CD1c-positive myeloid dendritic cell (primary cell): Measurements from ENCODE around the gene OR52J3.
"Not testable (repeated sequence)": the region's sequence is repeated elsewhere in the genome, so short reads cannot be mapped to it uniquely, and the experiment has no call there.

Experiments
- DNase-seq: peaks from one replicate; pipeline ENCODE4 v3.0.0-alpha.2; 2016; ENCODE audit errors: extremely low spot score

The OR52J3 gene

DNA sequence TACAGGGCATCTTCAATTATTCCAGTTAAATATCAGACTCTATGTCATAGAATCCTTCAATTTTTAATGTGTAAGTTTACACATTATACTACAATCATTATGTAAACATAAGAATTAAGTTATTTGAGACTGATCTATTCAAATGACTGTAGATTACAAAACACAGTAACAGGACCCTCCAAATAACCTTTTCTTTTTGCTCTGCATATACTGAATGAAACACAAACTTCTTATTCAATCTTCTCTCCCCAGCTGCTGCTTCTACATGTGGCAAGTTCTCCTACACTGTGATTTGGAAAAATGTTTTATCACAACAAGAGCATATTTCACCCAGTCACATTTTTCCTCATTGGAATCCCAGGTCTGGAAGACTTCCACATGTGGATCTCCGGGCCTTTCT, at the start of gene OR52J3:
OR52J3 (plus strand) TSS at position 301 of the 400 bp plus-strand sequence; CDS start at position 301, 0 bp downstream.
- no peak for DNase-seq

DNA sequence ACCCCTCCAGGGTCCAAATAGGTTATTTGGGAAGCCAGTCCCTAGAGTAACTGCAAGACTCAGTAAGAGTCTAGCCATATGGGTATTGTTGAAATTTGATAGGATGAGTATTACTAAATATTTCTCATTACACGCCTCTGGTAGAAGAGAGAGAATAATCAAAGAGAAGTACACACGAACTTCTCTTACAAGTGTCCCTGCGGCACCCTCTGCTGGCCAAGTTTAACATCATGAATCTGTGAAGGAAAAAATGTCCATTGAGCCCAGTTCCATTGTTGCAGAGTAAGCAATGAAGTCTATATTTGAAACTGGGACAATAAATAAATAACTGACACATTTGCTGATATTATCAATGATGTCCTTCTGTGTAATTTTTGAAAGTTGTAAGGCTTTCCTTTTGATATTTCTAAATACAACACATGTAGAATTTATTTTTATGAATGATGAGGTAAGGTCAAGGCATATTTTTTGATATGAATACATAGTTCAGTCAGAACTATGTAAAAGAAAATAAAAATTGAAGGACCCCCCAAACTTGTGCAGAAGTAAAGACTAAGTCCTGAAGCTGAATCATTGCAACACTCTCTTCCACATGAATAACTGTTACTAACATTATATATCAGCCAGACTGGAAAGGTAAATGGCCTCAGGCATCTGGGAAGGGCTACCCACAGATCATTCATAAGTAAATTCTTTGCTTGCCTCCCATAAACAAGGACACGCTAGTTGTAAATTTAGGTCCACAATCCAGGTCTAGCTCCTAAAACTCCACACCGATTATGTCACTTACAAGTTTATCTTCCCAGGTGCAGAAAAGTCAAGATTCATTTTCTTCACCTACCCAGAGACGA, 41.7 kb upstream of the OR52J3 start:
- no peak for DNase-seq

DNA sequence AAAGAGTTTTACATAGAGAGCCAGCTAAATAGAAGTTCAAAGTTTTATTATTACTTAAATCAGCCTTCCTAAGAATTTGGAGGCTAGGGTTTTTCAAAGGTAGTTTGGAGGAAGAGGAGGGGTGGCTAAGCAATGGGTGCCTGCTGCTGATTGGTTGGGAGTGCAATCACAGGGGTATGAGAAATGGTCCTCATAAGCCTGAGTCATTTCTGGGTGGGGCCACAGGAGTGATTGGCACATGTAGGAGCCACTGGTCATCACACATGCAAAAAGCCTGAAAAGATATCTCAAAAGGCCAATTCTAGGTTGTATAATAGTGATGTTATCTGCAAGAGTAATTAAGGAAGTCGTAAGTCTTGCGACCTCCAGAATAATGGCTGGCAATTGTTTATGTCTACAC, 38.8 kb upstream of the OR52J3 start:
- DNase-seq = no peak

DNA sequence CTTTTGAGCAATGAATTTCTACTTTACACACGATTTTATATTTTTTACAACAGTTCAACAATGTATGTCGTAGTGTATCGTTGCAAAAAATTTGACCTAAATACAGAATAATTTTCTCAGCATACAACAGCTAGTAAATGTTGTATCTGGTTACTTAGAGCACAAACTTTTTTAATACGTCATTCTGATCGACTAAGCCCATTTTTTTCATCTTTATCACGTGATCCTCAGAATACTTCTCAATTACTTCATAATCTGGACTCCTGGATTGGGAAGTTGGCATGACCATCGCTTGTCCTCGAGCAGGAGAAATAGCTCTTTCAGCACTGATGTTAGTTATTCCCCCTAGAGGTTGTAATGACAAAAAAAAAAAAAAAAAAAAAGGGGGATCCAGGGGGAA, 35.1 kb upstream of the OR52J3 start:
- DNase-seq = no peak

DNA sequence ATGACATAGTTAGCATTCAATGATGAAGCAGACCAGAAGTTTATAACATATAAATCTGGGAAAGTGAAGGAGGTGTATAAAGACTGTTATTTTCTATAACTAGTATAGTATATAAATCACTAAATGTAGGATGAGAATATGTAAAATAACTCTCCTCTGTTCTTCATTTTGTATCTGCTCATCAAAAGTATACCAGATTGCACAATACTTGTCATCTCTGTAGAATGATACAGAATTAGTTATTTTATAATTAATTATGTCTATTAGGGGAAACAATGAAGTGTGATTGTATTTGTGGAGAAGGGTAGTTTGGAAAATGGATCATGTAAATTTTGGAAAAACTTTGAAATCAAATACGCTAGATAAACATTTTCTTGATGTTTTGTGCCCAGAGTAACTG, 33.3 kb upstream of the OR52J3 start:
- no peak for DNase-seq

DNA sequence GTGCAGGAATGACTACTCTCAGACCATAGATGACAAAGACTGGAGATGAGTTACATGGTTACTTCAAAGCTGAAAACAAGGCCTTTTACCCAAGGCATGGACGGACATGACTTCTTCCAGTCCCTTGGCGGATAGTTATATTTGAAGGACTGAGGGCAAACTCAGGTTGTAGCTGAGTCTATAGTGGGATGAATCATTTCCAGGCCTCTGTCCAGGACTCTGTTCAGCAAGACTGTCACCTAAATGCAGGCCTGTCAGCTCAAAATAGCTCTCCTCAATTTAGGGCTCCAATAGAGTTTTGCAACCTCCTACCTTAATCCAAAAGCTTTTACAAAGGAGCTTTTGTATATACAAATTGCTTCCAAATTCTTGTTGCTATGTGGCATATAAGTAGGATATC, 24.3 kb upstream of the OR52J3 start:
- no peak for DNase-seq

DNA sequence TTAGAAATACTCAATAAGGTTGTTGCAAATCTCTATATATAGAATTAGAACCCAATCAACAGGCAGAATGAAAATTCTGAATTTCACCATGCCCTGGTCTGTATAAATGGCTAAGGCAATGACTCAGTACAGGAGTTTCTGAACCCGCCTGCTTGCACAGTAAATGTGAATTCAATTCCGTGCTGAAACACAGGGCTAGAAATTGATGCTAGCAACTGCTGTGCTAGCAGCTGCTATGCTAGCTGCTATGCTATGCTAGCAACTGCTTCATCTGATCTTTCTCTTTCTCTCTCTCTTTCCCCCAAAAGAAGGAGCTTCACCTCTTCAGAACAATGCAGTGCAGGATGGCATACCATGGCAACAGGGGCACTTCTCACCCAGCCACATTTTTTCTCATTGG, 9.7 kb upstream of the OR52J3 start:
- DNase-seq = no peak

DNA sequence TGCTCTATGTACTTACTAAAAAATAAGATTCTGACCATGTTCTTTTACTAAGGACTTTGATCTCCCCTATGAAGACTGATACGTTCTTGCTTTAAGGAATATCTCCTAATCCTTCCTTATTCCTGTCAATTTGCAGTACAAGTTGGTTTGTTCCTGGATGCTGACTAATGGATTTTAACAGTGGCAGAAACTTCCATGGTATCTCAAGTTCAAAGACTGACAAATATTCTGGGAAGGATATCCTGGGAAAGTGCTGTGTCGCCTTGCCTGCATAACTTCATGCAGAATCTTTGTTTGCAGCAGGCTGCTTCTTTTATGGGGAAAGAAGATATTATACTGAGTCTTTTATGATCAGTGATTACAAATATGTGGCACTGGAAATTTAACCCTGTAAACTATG, 8.4 kb upstream of the OR52J3 start:
- no peak for DNase-seq

DNA sequence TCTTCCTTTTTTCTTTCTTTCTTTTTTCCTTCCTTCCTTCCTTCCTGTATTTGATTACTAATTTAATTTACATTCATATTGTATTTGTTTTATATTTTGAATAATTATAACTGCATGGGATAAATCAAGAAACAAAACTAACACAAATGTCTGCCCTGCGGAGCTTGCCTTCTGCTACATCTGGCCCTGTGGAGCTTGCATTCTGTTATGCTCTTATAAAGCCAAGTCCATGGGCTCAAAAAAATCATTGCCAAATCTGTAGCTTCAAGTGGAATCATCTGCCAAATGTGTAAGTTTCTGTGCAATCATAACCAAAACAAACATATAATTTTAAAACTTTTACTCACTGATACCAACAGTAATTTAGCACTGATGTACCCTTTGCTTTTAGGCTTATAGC, 8.0 kb upstream of the OR52J3 start:
- DNase-seq = no peak

DNA sequence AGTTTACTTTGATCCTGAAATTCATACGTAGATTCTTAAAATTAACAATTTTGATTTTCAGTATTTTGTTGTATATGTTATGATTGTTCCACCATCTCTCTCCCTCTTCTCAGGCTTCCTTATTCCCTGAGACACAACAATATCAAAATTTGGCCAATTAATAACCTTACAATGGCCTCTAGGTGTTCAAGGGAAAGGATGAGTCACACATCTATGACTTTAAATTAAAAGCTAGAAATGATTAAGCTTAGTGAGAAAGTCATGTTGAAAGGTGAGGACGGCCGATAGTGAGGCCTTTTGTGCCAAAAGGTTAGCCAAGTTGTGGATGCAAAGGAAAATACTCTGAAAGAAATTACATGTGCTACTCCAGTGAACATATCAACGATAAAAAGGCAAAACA, 5.5 kb upstream of the OR52J3 start:
- DNase-seq = no peak

DNA sequence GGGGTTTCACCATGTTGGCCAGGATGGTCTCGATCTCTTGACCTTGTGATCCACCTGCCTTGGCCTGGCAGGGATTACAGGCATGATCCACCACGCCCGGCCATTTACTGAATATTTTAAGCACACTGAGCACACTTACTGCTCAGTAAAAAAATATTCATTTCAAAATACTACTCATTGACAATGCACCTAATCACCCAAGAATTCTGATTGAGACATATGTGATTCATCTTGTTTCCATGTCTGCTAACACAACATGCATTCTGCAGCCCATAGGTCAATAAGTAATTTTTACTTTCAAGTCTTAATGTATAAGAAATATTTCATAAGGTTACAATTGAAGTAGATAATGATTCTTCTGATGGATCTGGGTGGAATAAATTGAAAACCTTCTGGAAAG, 4.2 kb upstream of the OR52J3 start:
- DNase-seq = no peak

DNA sequence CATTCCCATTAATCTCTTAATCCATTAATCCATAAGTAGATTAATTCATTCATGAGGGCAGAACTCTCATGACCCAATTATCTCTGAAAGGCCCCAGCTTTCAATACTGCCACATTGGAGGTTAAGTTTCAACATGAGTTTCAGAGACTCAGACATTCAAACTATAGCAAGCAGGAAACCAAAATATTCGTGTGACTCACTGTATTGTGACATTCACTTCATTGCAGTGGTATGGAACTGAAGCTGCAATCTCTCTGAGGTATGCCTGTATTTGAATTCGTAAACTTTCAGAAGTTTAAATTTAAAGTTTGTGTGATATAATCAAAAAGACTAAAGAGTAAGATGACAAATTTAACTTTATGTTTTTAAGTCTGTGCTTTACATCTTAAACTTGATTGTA, 2.9 kb upstream of the OR52J3 start:
- DNase-seq = no peak

DNA sequence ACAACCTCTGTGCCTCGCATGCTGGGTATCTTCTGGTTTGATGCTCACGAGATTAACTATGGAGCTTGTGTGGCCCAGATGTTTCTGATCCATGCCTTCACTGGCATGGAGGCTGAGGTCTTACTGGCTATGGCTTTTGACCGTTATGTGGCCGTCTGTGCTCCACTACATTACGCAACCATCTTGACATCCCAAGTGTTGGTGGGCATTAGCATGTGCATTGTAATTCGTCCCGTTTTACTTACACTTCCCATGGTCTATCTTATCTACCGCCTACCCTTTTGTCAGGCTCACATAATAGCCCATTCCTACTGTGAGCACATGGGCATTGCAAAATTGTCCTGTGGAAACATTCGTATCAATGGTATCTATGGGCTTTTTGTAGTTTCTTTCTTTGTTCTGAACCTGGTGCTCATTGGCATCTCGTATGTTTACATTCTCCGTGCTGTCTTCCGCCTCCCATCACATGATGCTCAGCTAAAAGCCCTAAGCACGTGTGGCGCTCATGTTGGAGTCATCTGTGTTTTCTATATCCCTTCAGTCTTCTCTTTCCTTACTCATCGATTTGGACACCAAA, 516 bp downstream of the OR52J3 start:
- no peak for DNase-seq

DNA sequence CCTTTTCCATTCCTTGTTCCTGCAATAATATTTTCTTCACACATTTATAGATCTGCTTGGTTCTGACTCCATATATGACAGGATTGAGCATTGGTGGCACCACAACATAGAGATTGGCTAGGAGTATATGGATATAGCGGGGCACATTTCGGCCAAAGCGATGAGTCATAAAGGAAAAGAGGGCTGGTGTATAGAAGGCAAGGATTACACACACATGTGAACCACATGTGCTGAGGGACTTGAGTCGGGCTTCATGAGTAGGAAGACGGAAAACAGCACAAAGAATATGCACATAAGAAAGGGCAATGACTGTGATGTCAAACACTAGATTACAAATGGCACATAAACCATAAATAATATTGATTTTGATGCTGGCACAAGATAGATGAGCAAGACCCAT, 12.4 kb downstream of the OR52J3 start:
- DNase-seq = not testable (repeated sequence)

DNA sequence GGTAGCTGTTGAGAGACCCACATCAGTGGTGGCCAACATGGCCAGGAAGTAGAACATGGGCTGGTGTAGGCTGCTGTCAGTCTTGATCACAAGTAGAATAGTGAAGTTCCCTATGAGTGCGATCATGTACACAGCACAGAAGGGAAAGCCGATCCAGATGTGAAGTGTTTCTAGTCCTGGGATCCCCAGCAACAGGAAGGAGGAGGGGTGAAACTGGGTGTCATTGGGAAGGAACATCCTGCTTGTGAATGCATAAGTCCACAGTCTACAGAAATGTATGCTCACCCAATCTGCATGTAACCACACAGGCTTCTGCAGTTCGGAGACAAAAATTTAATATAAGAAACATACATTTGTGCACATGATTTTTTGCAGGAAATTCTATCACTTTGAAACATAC, 13.1 kb downstream of the OR52J3 start, which contains the start of gene OR52E2:
OR52E2 (minus strand) TSS at position 237 of the 400 bp plus-strand sequence; CDS start at position 237, 0 bp downstream.
- no peak for DNase-seq

DNA sequence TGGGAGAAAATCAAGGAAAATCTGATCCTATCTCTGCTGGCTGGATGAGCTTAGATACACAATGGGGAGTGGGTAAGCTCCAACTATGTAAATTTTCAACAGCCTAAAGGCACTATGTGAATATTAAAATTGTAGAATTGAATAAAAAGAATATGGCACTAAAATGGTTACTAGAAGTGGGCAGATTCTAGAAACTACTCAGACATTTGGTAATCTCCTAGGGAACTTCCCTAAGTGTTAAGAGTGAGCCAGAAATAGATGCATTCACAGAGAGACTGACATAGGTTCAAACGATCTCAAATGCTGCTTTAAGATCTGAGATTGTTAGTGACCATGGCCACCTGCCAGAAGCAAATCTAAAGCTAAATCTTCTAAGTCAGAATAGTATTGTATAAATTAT, 18.7 kb downstream of the OR52J3 start:
- DNase-seq = no peak

DNA sequence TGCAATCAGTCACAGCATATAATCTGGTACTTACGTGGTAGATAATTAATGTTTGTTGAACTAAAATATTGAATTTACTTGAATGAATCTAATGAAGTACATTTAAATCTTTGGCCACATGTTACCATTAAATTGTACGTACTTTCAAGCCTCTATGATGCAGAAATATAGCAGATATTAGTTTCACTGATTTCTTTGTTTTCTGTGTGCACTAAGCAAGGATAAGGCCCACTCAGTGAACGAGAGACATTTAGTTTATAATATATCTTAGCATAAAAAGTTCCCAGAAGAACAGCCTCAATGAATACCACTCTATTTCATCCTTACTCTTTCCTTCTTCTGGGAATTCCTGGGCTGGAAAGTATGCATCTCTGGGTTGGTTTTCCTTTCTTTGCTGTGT, 22.9 kb downstream of the OR52J3 start, which contains the start of gene OR52E1:
OR52E1 (plus strand) TSS at position 301 of the 400 bp plus-strand sequence.
- DNase-seq = no peak

DNA sequence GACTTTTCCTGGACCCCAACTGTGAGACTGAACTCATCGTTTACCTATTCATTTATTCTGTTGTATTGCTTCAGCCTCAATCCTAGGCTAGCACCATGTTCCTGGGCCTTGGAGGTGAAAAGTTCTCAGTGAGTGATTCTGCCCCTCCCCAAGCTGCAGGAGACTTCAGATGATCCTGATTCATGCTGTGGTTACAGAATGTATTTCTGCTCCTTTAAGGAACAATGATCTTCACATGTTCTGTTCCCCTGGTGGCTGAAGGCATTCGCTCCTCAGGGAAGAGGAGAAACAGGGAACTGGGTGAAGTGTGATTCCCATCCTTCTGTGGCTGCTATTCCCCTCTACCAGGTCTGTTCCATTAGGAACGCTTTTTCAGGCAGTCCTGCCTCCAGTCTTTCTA, 25.5 kb downstream of the OR52J3 start:
- no peak for DNase-seq

DNA sequence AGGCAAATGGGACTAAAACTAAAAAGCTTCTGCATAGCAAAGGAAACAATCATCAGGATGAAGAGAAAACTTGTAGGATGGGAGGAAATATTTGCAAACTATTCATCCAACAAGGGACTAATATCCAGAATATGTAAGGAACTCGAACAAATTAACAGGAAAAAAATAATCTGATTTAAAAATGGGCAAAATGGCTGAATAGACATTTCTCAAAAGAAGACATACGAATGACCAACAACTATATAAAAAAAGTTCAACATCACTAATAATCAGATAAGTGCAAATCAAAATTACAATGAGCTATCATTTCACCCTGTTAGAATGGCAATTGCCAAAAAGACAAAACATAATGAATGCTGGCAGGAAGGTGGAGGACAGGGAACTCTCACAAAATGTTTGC, 35.1 kb downstream of the OR52J3 start:
- DNase-seq = no peak

DNA sequence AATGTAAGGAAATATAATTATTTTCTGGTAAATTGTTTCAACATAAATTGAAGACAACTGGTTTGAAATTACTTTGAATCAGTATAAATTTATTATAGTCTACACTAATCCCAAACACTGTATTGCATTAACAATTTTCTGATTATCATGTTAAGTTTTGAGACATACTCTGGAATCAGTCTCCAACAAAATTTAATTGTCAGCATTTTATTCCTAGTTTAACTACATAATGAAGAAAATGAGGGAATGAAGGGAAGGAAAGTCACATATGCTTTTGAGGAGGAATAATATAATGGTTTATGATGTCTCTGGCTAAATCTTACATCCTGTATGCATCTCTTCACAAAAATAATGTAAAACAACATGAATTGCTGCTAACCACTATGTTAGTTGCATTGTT, 37.3 kb downstream of the OR52J3 start:
- no peak for DNase-seq

DNA sequence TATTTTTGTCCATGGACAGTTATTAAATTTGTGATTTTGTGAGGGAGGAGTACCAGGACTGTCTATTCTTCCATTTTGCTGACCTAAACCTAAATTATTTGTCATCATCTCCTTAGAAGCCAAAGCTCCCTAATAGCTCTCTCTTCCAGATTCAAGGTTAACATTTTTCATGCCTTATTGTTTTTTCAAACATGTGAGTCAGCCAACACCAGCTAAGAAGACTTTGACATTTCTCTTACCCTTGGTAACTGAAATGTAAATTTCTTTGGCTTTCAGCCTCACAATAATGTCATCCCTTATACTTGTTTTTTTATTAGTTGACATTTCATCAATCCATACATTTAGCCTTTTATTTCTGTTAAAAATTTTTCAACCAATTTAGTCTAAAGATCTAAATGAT, 42.2 kb downstream of the OR52J3 start:
- no peak for DNase-seq

DNA sequence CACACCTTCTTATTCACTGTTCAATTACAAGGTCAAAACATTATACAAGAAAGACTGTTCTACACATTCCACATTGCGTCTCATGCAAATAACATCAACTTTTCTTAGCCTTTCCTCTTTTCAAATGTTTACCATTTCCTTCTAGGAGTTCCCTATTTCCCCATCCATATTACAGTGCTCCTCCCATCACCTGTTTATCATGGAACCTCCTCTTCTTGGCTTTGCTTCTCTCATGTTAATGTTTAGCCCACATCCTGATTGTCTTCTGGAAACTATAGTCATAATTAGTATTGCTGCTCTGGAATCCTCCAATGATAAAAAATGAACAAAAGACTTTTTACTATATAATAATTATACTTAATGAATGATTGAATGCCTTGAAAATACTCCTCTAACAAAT, 44.3 kb downstream of the OR52J3 start:
- DNase-seq = no peak

DNA sequence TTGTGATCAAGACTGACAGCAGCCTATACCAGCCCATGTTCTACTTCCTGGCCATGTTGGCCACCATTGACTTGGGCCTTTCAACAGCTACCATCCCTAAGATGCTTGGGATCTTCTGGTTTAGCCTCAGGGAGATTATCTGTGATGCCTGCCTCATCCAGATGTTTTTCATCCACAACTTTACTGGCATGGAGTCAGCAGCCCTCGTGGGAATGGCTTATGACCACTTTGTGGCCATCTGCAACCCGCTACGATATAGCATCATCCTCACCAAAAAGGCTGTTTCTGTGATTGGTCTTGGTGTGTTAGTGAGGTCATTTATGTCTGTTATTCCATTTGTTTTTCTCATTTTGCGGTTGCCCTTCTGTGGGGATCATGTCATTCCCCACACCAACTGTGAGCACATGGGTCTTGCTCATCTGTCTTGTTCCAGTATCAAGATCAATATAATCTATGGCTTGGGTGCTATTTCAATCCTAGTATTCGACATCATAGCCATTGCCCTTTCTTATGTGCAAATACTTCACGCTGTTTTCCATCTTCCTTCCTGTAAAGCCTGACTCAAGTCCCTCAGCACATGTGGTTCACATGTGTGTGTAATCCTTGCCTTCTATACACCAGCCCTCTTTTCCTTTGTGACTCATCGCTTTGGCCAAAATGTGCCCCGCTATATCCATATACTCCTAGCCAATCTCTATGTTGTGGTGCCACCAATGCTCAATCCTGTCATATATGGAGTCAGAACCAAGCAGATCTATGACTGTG, 46.7 kb downstream of the OR52J3 start:
- no peak for DNase-seq
